Skeletal muscle cell (primary cell): ENCODE results near the gene NLRP1.

Source experiments
- DNase-seq: peaks from one replicate; pipeline ENCODE4 v3.0.0-alpha.2; 2010; ENCODE audit warnings: low read depth
- H3K4me3 ChIP-seq: 2 replicates; pipeline ENCODE4 v1.5.1; 2011; ENCODE audit warnings: low read depth, mild to moderate bottlenecking, control low read depth, low read length, moderate library complexity

The NLRP1 gene

GRCh38 chr17:5492970-5493369 lies 91.3 kb downstream of the NLRP1 start:
- no peak overlapping the region for H3K4me3 ChIP-seq
- no peak for DNase-seq

- no peak overlapping the region for H3K4me3 ChIP-seq
- DNase-seq = no peak
Measured at GRCh38 chr17:5488752-5489151, 95.6 kb downstream of the NLRP1 start.

GRCh38 chr17:5486206-5487124 lies 97.8 kb downstream of the NLRP1 start, which contains the start of gene MIS12:
Gene MIS12 (plus strand): TSS chr17:5486566. CDS start chr17:5488863, 2,297 bp downstream.
- DNase-seq = peak; percentile 98

GRCh38 chr17:5485270-5486205 lies 98.8 kb downstream of the NLRP1 start, which contains the start of gene DERL2:
Gene DERL2 (minus strand): TSS chr17:5486178. CDS start chr17:5486161, 17 bp downstream.
- DNase-seq = no peak
- H3K4me3 ChIP-seq = peak within 1 kb of the TSS; percentile 72

More at GRCh38 chr17:5486206-5487124, 97.8 kb downstream of the NLRP1 start, which contains the start of gene MIS12:
- peak within 1 kb of the TSS; percentile 72 for H3K4me3 ChIP-seq

- no peak overlapping the region for H3K4me3 ChIP-seq
- no peak for DNase-seq
Measured at GRCh38 chr17:5481451-5481850, 102.9 kb downstream of the NLRP1 start.

GRCh38 chr17:5480962-5481361 lies 103.3 kb downstream of the NLRP1 start:
- H3K4me3 ChIP-seq = no peak overlapping the region
- no peak for DNase-seq

GRCh38 chr17:5478992-5479391 lies 105.3 kb downstream of the NLRP1 start:
- H3K4me3 ChIP-seq = no peak overlapping the region
- DNase-seq = no peak

- DNase-seq = no peak
- H3K4me3 ChIP-seq = no peak overlapping the region
Measured at GRCh38 chr17:5473906-5474305, 110.4 kb downstream of the NLRP1 start.

- DNase-seq = no peak
- no peak overlapping the region for H3K4me3 ChIP-seq
Measured at GRCh38 chr17:5472511-5472910, 111.8 kb downstream of the NLRP1 start.

- peak overlapping the region; percentile 87 for H3K4me3 ChIP-seq
- DNase-seq = no peak
Measured at GRCh38 chr17:5468075-5468473, 116.2 kb downstream of the NLRP1 start.

- peak overlapping the region; percentile 87 for H3K4me3 ChIP-seq
- no peak for DNase-seq
Measured at GRCh38 chr17:5467416-5467815, 116.9 kb downstream of the NLRP1 start.

GRCh38 chr17:5466295-5466694 lies 118.0 kb downstream of the NLRP1 start:
- H3K4me3 ChIP-seq = no peak overlapping the region
- DNase-seq = no peak

- no peak for DNase-seq
- no peak overlapping the region for H3K4me3 ChIP-seq
Measured at GRCh38 chr17:5464717-5465507, 119.4 kb downstream of the NLRP1 start.
